MG63 (cell line): ENCODE results near the gene LGMN. TPM values are rescaled to one million over a fixed set of nuclear protein-coding genes. Genes with fewer than 3 reads are reported as not detected.
"Not testable (repeated sequence)": the region's sequence is repeated elsewhere in the genome, so short reads cannot be mapped to it uniquely, and the experiment has no call there.

Experiments
- DNase-seq: peaks from one replicate; pipeline ENCODE4 v3.0.0-alpha.2; 2020
- H3K27me3 ChIP-seq: fragments of 250-450 bp; sonication (Bioruptor Pico); 2 replicates; pipeline ENCODE4 v1.5.1; 2020; ENCODE audit warnings: mild to moderate bottlenecking, moderate library complexity
- H3K36me3 ChIP-seq: fragments of 250-450 bp; sonication (Bioruptor Pico); 2 replicates; pipeline ENCODE4 v1.5.1; 2020; ENCODE audit warnings: mild to moderate bottlenecking, moderate library complexity
- H3K4me3 ChIP-seq: fragments of 250-450 bp; sonication (Bioruptor Pico); 2 replicates; pipeline ENCODE4 v1.5.1; 2020; ENCODE audit warnings: mild to moderate bottlenecking, moderate library complexity
- H3K9me3 ChIP-seq: fragments of 250-450 bp; sonication (Bioruptor Pico); 2 replicates; pipeline ENCODE4 v1.5.1; 2020; ENCODE audit warnings: mild to moderate bottlenecking, moderate library complexity
- total RNA-seq: library from RNA; depleted of rRNA; stranded (reverse); fragments of >200 nt; shearing (Covaris generic); gene quantifications from 2 replicates; pipeline ENCODE4 v1.2.3, GENCODE V29; 2014; ENCODE audit warnings: low replicate concordance

LGMN gene
- total RNA-seq, 1 experiment from 2014 or later = 41.9 TPM

GRCh38 chr14:92714739-92715307 is 33.6 kb downstream of the LGMN start:
- DNase-seq = peak; percentile 53

DNA sequence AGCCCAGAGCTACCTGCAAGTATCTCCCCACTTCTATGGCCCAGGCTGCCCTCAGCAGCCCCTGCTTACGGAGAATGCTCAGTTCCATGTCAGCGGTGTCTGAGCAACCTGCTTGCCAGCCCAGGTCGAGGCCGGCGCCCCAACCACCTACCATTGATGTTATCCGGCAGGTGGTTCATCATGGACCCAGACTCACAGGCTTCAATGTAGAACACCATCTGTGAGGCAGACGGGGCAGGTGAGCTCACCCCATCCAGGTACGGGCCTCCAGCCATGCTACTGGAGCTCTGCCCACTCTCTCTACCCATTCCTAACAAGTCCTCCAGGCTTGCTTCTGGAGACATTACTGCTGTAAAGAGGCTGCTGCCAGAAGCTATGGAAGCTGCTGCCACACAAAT is 35.8 kb downstream of the LGMN start:
- H3K27me3 ChIP-seq = no peaks in the 10 kb centered on the region
- H3K9me3 ChIP-seq = no peaks in the 10 kb centered on the region
- H3K4me3 ChIP-seq = no peak overlapping the region
- no peaks in the 10 kb centered on the region for H3K36me3 ChIP-seq
- DNase-seq = no peak

More at GRCh38 chr14:92714739-92715307, 33.6 kb downstream of the LGMN start:
- not testable (repeated sequence) for H3K9me3 ChIP-seq, H3K27me3 ChIP-seq, H3K36me3 ChIP-seq, H3K4me3 ChIP-seq

DNA sequence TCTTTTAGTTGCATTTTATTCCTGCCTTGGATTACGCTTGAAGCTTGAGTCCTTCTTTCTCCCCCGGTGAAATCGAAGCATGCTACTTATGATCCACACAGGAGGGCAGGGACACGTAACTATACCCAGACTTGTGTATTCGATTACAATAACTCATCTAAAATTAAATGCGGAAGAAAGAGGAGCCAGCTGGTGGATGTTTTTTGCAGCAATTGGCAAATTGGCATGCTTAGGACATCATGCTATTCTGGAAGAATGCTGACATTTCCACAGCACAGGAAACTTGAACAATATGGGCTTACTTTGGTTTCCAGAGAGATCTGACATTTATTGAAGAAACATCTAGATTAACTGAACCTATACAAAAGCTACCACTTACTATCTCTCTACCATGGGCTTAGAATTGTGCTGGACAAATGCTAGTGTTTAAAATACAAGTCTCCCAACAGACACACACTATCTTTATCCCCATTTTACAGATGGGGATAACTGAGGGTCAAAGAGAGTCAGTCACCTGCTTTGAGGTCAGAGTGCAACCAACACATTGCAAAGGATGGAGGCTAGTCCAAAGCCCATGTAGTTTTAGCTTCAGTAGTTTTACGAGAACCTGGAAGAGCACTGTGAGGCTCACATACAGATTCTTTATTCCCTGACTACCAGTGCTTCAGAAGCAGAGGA is 36.3 kb downstream of the LGMN start:
- no peak for DNase-seq
- Histone ChIP-seq H3K27me3 (no peaks in the 10 kb centered on the region), H3K9me3 (no peaks in the 10 kb centered on the region), H3K4me3 (no peak overlapping the region), H3K36me3 (no peaks in the 10 kb centered on the region)

- H3K27me3 ChIP-seq = no peaks in the 10 kb centered on the region
- no peak for DNase-seq
These were observed 38.5 kb downstream of the LGMN start for GRCh38 chr14:92710001-92710341.

GRCh38 chr14:92709340-92710000 is 39.0 kb downstream of the LGMN start:
- no peaks in the 10 kb centered on the region for H3K27me3 ChIP-seq
- H3K9me3 ChIP-seq = no peaks in the 10 kb centered on the region
- H3K36me3 ChIP-seq = no peaks in the 10 kb centered on the region

More at GRCh38 chr14:92710001-92710341, 38.5 kb downstream of the LGMN start:
- H3K36me3 ChIP-seq = no peaks in the 10 kb centered on the region
- no peaks in the 10 kb centered on the region for H3K9me3 ChIP-seq
- no peak overlapping the region for H3K4me3 ChIP-seq

GRCh38 chr14:92706386-92706785 is 42.0 kb downstream of the LGMN start:
- Histone ChIP-seq H3K9me3 (no peaks in the 10 kb centered on the region), H3K36me3 (no peaks in the 10 kb centered on the region), H3K4me3 (no peak overlapping the region), H3K27me3 (no peaks in the 10 kb centered on the region)
- DNase-seq = no peak

More at GRCh38 chr14:92709340-92710000, 39.0 kb downstream of the LGMN start:
- DNase-seq = no peak
- no peak overlapping the region for H3K4me3 ChIP-seq

GRCh38 chr14:92704821-92705220 is 43.6 kb downstream of the LGMN start:
- DNase-seq = no peak
- no peak overlapping the region for H3K4me3 ChIP-seq
- no peaks in the 10 kb centered on the region for H3K27me3 ChIP-seq
- H3K9me3 ChIP-seq = no peaks in the 10 kb centered on the region
- no peaks in the 10 kb centered on the region for H3K36me3 ChIP-seq

DNA sequence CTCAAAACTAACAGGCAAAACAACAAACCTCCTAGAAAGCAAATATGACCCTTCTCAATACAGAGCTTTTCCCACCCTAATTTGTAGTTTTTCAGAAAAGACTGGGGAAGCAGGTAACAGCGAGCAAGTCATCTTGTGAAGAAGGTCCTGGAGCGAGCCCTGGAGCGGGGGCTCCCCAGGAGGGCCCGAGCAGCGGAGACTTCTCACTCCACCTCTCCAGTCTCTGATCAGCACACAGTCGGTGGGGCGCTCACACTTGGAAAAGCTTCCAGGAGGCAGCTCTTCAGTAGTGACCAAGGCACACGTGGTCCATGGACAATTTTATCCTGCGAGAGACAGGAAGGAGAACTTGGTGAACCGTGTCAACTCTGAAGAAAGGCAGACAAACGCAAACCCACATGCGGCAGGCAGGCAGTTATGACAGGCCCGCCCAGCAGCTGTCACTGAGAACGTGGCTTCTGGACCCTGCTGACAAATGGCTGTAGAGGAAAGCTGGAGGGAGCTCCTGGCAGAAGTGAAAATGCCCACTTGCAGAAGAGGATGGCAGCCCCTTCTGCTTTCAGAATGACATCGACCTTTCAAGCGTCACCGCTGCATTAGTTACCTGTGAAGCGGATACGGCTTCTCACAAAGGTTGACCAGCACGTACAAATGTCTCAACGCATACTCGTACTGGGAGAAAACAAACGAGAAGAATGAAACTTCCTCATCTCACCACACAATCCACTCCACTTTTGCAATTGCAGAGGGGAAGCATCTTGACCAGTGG is 44.2 kb downstream of the LGMN start:
- DNase-seq = no peak
- H3K36me3 ChIP-seq = no peaks in the 10 kb centered on the region
- H3K4me3 ChIP-seq = no peak overlapping the region
- no peaks in the 10 kb centered on the region for H3K9me3 ChIP-seq
- no peaks in the 10 kb centered on the region for H3K27me3 ChIP-seq

GRCh38 chr14:92703516-92703915 is 44.9 kb downstream of the LGMN start:
- Histone ChIP-seq H3K9me3 (no peaks in the 10 kb centered on the region), H3K27me3 (no peaks in the 10 kb centered on the region), H3K4me3 (no peak overlapping the region), H3K36me3 (no peaks in the 10 kb centered on the region)
- no peak for DNase-seq

DNA sequence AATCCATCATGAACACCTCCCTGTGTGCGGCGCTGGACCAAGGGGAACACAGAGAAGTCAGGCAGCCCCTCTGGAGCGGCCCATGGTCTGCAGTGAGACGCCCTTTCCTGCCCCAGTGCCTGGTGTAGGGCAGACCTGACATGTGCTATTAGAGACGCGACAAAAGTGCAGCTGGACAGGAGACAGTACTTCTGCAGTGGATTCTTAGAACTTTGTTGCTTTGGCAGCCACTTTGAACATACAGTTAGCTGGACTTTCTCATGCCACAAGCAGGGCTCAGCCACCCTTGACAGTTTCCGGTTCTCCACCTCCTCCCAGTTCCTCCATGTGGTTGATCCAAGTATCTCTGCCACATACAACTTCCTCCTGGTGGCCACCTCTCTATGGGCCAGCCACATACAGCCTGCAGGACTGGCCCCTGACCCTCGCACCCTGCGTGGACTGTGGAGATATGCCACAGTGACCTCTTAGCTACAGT is 45.9 kb downstream of the LGMN start:
- no peaks in the 10 kb centered on the region for H3K36me3 ChIP-seq
- no peak for DNase-seq
- no peaks in the 10 kb centered on the region for H3K27me3 ChIP-seq
- no peak overlapping the region for H3K4me3 ChIP-seq
- no peaks in the 10 kb centered on the region for H3K9me3 ChIP-seq

DNA sequence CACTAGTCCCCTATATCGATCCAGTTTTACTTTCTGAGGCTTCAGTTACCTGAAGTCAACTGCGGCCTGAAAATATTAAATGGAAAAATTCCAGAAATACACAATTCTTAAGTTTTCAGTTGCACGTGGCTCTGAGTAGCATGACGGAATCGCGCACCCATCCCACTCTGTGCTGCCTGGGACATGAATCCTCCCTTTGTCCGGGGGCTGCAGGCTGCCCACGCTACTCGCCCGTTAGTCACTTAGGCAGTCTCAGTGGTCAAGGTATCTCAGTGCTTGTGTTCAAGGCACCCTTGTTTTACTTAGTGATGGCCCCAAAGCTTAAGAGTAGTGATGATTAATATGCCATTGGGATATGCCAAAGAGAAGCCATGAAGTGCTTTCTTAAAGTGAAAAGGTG is 46.6 kb downstream of the LGMN start:
- Histone ChIP-seq H3K4me3 (no peak overlapping the region), H3K36me3 (no peaks in the 10 kb centered on the region), H3K27me3 (no peaks in the 10 kb centered on the region), H3K9me3 (no peaks in the 10 kb centered on the region)
- no peak for DNase-seq

- DNase-seq = no peak
- Histone ChIP-seq H3K4me3 (no peak overlapping the region), H3K9me3 (no peaks in the 10 kb centered on the region), H3K27me3 (no peaks in the 10 kb centered on the region), H3K36me3 (no peaks in the 10 kb centered on the region)
These were observed 50.0 kb downstream of the LGMN start for GRCh38 chr14:92698393-92698792.

DNA sequence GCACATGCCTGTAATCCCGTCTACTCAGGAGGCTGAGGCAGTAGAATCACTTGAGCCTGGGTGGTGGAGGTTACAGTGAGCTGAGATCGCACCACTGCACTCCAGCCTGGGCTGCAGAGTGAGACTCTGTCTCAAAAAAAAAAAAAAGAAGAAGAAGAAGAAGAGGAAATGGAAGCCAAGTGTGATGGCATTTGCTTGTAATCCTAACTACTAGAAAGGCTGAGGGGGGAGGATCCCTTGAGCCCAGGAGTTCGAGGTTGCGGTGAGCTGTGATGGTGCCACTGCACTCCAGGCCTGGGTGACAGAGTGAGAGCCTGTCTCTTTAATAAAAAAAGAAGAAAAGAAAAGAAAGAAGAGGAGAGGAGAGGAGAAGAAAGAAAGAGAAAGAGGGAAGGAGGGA is 52.1 kb downstream of the LGMN start:
- Histone ChIP-seq H3K9me3 (no peaks in the 10 kb centered on the region), H3K4me3 (no peak overlapping the region), H3K36me3 (no peaks in the 10 kb centered on the region), H3K27me3 (no peaks in the 10 kb centered on the region)
- no peak for DNase-seq

DNA sequence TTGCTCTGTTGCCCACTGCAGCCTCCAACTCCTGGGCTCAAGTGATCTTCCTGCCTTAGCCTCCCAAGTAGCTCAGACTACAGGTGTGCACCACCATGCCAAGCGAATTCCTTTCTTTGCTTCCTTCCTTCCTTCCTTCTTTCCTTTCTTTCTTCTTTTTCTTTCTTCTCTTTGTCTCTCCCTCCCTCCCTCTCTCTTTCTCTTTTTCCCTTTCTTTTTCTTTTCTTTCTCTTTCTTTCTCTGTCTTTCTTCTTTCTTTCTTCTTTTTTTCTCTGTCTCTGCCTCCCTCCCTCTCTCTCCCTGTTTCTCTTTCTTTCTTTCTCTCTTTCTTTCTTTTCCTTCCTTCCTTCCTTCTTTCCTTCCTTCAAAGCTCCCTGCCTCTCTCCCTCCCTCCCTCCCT is 52.9 kb downstream of the LGMN start:
- Histone ChIP-seq H3K4me3 (no peak overlapping the region), H3K36me3 (no peaks in the 10 kb centered on the region), H3K9me3 (no peaks in the 10 kb centered on the region), H3K27me3 (no peaks in the 10 kb centered on the region)
- no peak for DNase-seq

DNA sequence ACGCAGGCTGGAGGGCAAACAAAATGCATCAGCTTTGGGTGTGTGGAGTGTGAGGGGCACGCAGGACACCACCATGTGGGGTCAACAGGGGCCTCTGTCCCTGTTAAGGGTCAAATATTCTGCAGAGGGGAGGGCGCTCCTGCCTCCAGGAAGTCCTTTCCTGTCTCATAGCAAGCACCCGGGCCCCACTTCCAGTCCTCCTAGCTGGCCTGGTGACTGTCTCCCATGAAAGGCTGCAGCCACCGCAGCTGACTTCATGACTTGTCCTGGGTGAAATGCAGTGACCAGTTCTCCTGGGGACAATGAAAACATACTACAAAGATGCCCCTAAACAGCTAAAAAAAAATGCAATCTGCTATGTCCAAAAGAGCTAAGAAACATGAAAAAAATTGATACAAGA is 53.6 kb downstream of the LGMN start:
- no peaks in the 10 kb centered on the region for H3K9me3 ChIP-seq
- no peak overlapping the region for H3K4me3 ChIP-seq
- DNase-seq = no peak
- H3K36me3 ChIP-seq = no peaks in the 10 kb centered on the region
- no peaks in the 10 kb centered on the region for H3K27me3 ChIP-seq

DNA sequence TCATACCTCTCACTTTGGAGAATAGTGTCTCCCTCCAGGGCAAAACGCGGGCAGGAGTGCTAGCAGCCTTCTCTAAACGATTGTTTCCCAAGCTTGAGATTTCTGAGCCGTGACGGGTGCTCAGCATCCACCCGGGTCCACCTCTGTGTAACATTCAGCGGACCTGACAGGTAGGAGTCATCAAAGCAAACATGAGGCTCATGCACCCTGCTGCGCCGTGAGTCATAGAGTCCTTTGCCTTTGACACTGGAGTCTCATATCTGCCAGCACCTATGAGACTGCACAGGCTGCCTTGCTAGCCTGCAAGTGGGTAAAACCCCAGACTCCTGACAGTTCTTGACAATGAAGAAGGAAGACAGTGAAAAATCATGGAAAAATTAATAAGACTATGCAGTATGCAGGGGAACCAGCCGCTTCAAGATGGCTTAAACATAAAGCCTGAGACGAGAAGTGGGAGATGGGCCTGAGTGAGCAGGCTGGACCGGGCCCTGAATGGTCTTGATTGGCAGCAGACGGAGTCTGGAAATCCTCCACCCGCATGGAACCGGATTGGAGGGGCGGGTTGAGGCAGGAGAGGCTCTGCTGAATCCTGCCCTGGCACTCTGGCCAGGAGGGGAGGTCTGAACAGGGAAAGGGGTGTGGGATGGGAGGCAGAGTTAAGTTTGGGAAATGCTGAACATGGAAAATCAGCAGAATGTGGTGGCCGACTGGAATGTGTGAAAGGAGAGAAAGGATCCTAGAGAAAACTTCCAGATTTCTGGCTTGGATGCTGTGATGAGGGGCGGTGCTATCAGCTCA is 54.2 kb downstream of the LGMN start:
- DNase-seq = no peak
- Histone ChIP-seq H3K36me3 (no peaks in the 10 kb centered on the region), H3K9me3 (no peaks in the 10 kb centered on the region), H3K4me3 (no peak overlapping the region), H3K27me3 (no peaks in the 10 kb centered on the region)
